ENCODE data around the gene SPACA4. TPM values are rescaled to one million over a fixed set of nuclear protein-coding genes. Genes with fewer than 3 reads are reported as not detected.

The SPACA4 gene
- total RNA-seq, 1 experiment from 2014 or later = not detected

- WGBS (ENCODE audit: extremely low coverage, insufficient read length, low lambda C conversion rate) = no CpG with 5 or more reads among the region's 2 CpGs
- H3K4ac ChIP-seq (ENCODE audit: low read depth, low read length) = no peak overlapping the region
- Mint-ChIP-seq H3K4me3 (no peak overlapping the region), H3K9me3 (no peaks in the 10 kb centered on the region; a peak in 1 of 5 replicates), H3K36me3 (ENCODE audit: insufficient read depth in 1 of 3, low read depth in 3 of 3) (peaks cover 14 to 39% (median 36%) of the 10 kb centered on the region in 3 experiments), H3K27me3 (ENCODE audit: low read depth) (no peaks in the 10 kb centered on the region; the same call in 1 of the 2 replicates), H3K27ac (no peak overlapping the region), H3K4me1 (peaks cover 34 to 36% of the 10 kb centered on the region in 2 experiments)
- TF ChIP-seq, protein P1, sequence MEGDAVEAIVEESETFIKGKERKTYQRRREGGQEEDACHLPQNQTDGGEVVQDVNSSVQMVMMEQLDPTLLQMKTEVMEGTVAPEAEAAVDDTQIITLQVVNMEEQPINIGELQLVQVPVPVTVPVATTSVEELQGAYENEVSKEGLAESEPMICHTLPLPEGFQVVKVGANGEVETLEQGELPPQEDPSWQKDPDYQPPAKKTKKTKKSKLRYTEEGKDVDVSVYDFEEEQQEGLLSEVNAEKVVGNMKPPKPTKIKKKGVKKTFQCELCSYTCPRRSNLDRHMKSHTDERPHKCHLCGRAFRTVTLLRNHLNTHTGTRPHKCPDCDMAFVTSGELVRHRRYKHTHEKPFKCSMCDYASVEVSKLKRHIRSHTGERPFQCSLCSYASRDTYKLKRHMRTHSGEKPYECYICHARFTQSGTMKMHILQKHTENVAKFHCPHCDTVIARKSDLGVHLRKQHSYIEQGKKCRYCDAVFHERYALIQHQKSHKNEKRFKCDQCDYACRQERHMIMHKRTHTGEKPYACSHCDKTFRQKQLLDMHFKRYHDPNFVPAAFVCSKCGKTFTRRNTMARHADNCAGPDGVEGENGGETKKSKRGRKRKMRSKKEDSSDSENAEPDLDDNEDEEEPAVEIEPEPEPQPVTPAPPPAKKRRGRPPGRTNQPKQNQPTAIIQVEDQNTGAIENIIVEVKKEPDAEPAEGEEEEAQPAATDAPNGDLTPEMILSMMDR (conservative IDR thresholded peaks at IDR 0.05) = no peak
- no peak overlapping the region for H2BK5ac ChIP-seq (ENCODE audit: insufficient read length, low read length)
- H4K8ac ChIP-seq (replicated peaks; ENCODE audit: insufficient read length, low read depth, low read length) = no peak overlapping the region
- H2AK5ac ChIP-seq (ENCODE audit: insufficient read length, low read length) = no peak overlapping the region
- H4K91ac ChIP-seq (ENCODE audit: insufficient read length, low read depth, low read length) = no peak overlapping the region
- no peak overlapping the region for H2BK12ac ChIP-seq (ENCODE audit: insufficient read length, low read depth, low read length)
- no peak overlapping the region for H3K4me2 ChIP-seq (ENCODE audit: insufficient read depth, insufficient read length, low read length)
- no peak overlapping the region for H2BK15ac ChIP-seq (ENCODE audit: low read depth, low read length)
- no peak overlapping the region for H3K23ac ChIP-seq (ENCODE audit: insufficient read length, low read depth, low read length)
- H3K14ac ChIP-seq (ENCODE audit: insufficient read depth, low read length) = no peak overlapping the region
- H3K9ac ChIP-seq (ENCODE audit: extremely low read depth, insufficient read length, low read length) = no peak overlapping the region
- no peak overlapping the region for H3K56ac ChIP-seq (ENCODE audit: insufficient read length, low read depth, low read length)
- H2AFZ ChIP-seq (ENCODE audit: low read length) = no peak overlapping the region
- no peaks in the 10 kb centered on the region for H4K20me1 ChIP-seq (ENCODE audit: control insufficient read depth, insufficient read depth, insufficient read length)
- H3K9me3 ChIP-seq (ENCODE audit: control insufficient read depth, low read depth, low read length) = no peaks in the 10 kb centered on the region
- no peak overlapping the region for H2BK120ac ChIP-seq (ENCODE audit: low read depth, low read length, poor library complexity, severe bottlenecking)
- no peaks in the 10 kb centered on the region for H3K79me2 ChIP-seq (ENCODE audit: insufficient read depth, low read length)
- no peak overlapping the region for H2BK20ac ChIP-seq (ENCODE audit: low read depth, low read length, poor library complexity, severe bottlenecking)
- peaks cover 2% of the 10 kb centered on the region; the same call in 1 of the 2 replicates for H3K4me1 ChIP-seq (ENCODE audit: insufficient read depth, low read length)
- no peaks in the 10 kb centered on the region for H3K27me3 ChIP-seq (ENCODE audit: insufficient read depth, low read length)
- H3K18ac ChIP-seq (ENCODE audit: insufficient read length, low read depth, low read length) = no peak overlapping the region
- H3K79me1 ChIP-seq (ENCODE audit: insufficient read depth, low read depth, low read length, poor library complexity, severe bottlenecking) = no peaks in the 10 kb centered on the region
- DNase-seq = no peak
- no peak overlapping the region for H4K5ac ChIP-seq (ENCODE audit: insufficient read length, low read depth, low read length)
- H3K23me2 ChIP-seq (ENCODE audit: insufficient read length, low read depth, low read length, poor library complexity, severe bottlenecking) = peaks cover 19% of the 10 kb centered on the region
- no peak overlapping the region for H3T11ph ChIP-seq (ENCODE audit: low read length)
- H3K27ac ChIP-seq (ENCODE audit: insufficient read length, low read depth, low read length) = no peak overlapping the region
Observed at GRCh38 chr19:48641850-48642249, 35.3 kb downstream of the SPACA4 start.
